CD4-positive, alpha-beta T cell treated with Interleukin-6 for 4 hours (primary cell): Measurements from ENCODE around the gene RGS1.

Experiments used
- DNase-seq: peaks from one replicate; pipeline ENCODE4 v3.0.0-alpha.2; 2020; ENCODE audit warnings: mixed read lengths

RGS1 gene

GRCh38 chr1:192575499-192576189, at the start of gene RGS1:
RGS1 (plus strand) TSS chr1:192575773; CDS start chr1:192575793, 20 bp downstream.
- peak; percentile 60 for DNase-seq

- no peak for DNase-seq
Measured at GRCh38 chr1:192527111-192527795, 48.3 kb upstream of the RGS1 start.

GRCh38 chr1:192527950-192528349, 47.6 kb upstream of the RGS1 start:
- DNase-seq, result no peak

GRCh38 chr1:192529031-192529755, 46.4 kb upstream of the RGS1 start:
- no peak for DNase-seq

GRCh38 chr1:192529811-192530210, 45.8 kb upstream of the RGS1 start:
- no peak for DNase-seq

- no peak for DNase-seq
Measured at GRCh38 chr1:192530254-192530653, 45.3 kb upstream of the RGS1 start.

GRCh38 chr1:192531037-192531703, 44.4 kb upstream of the RGS1 start:
- peak; percentile 73 for DNase-seq

- no peak for DNase-seq
Measured at GRCh38 chr1:192534666-192535065, 40.9 kb upstream of the RGS1 start.

GRCh38 chr1:192535916-192536664, 39.5 kb upstream of the RGS1 start:
- no peak for DNase-seq

GRCh38 chr1:192538407-192539296, 36.9 kb upstream of the RGS1 start:
- peak; percentile 37 for DNase-seq

- no peak for DNase-seq
Measured at GRCh38 chr1:192539297-192540092, 36.1 kb upstream of the RGS1 start.

GRCh38 chr1:192543445-192543844, 32.1 kb upstream of the RGS1 start:
- no peak for DNase-seq

GRCh38 chr1:192545896-192546521, 29.6 kb upstream of the RGS1 start:
- DNase-seq, result no peak

GRCh38 chr1:192546596-192547190, 28.9 kb upstream of the RGS1 start:
- no peak for DNase-seq

GRCh38 chr1:192547501-192547900, 28.1 kb upstream of the RGS1 start:
- DNase-seq, result no peak

GRCh38 chr1:192549937-192550336, 25.6 kb upstream of the RGS1 start:
- no peak for DNase-seq

GRCh38 chr1:192550922-192551534, 24.5 kb upstream of the RGS1 start:
- peak; percentile 31 for DNase-seq

- no peak for DNase-seq
Measured at GRCh38 chr1:192552760-192553191, 22.8 kb upstream of the RGS1 start.

GRCh38 chr1:192553741-192554140, 21.8 kb upstream of the RGS1 start:
- no peak for DNase-seq
